Measurements from ENCODE around the gene PDCD1. TPM values are rescaled to one million over a fixed set of nuclear protein-coding genes. Genes with fewer than 3 reads are reported as not detected.
"Not testable (repeated sequence)": the region's sequence is repeated elsewhere in the genome, so short reads cannot be mapped to it uniquely, and the experiment has no call there.

Gene PDCD1
- total RNA-seq, 8 experiments from 2014 or later = 0.11 to 0.49 (median 0.19) TPM; not detected in 1

- H3K4me3 ChIP-seq; H3K27ac ChIP-seq; in situ Hi-C loops (cut with MboI; ENCODE audit: low pct_unique_long_range_greater_than_20kb in 2 of 9, low sequenced_read_pairs in 9 of 9, unreplicated experiment in 9 of 9); H3K4me1 ChIP-seq (replicated peaks in 1 of 2): not testable (repeated sequence)
- ATAC-seq (replicated peaks in 6 of 8) = peak in 7 of 8 experiments; percentile 58 to 97 (median 65)
- WGBS, 10 experiments = 0 to 100% (median 84%) methylated on average over 1 to 12 of the region's 28 CpGs; no CpG with 5 or more reads in 1 of the 10 experiments
Measured at GRCh38 chr2:241833756-241834526, 24.8 kb downstream of the PDCD1 start.

GRCh38 chr2:241833101-241833663 lies 25.5 kb downstream of the PDCD1 start:
- in situ Hi-C loops (cut with MboI; ENCODE audit: low pct_unique_long_range_greater_than_20kb in 2 of 9, low sequenced_read_pairs in 9 of 9, unreplicated experiment in 9 of 9) = no loop called here
- no peak overlapping the region for H3K27ac ChIP-seq
- WGBS, 10 experiments = 4 to 100% (median 60%) methylated on average over 1 to 13 of the region's 13 CpGs
- ATAC-seq (replicated peaks in 6 of 8) = peak; percentile 32 to 77 (median 62)
- H3K4me1 ChIP-seq (replicated peaks in 1 of 2) = peaks cover 6 to 9% of the 10 kb centered on the region in 2 donors
- H3K4me3 ChIP-seq = no peak overlapping the region

- in situ Hi-C loops (cut with MboI; ENCODE audit: low pct_unique_long_range_greater_than_20kb in 2 of 9, low sequenced_read_pairs in 9 of 9, unreplicated experiment in 9 of 9) = no loop called here
- no peak overlapping the region for H3K4me3 ChIP-seq
- ATAC-seq (replicated peaks in 6 of 8) = no peak
- no peak overlapping the region for H3K27ac ChIP-seq
- WGBS, 10 experiments = 0 to 100% (median 75%) methylated on average over 1 to 2 of the region's 2 CpGs; no CpG with 5 or more reads in 1 of the 10 experiments
- H3K4me1 ChIP-seq (replicated peaks in 1 of 2) = no peaks in the 10 kb centered on the region
Measured at GRCh38 chr2:241827394-241827793, 31.3 kb downstream of the PDCD1 start.

GRCh38 chr2:241823531-241824437 lies 34.9 kb downstream of the PDCD1 start:
- H3K4me3 ChIP-seq; H3K4me1 ChIP-seq (replicated peaks in 1 of 2); H3K27ac ChIP-seq; in situ Hi-C loops (cut with MboI; ENCODE audit: low pct_unique_long_range_greater_than_20kb in 2 of 9, low sequenced_read_pairs in 9 of 9, unreplicated experiment in 9 of 9); ATAC-seq (replicated peaks in 6 of 8): not testable (repeated sequence)
- 44 to 88% (median 81%) methylated on average over 1 to 29 of the region's 45 CpGs for WGBS, 10 experiments

- in situ Hi-C loops (cut with MboI; ENCODE audit: low pct_unique_long_range_greater_than_20kb in 2 of 9, low sequenced_read_pairs in 9 of 9, unreplicated experiment in 9 of 9) = no loop called here
- 20 to 95% (median 54%) methylated on average over 1 to 5 of the region's 14 CpGs; no CpG with 5 or more reads in 4 of the 10 experiments for WGBS, 10 experiments
- no peak overlapping the region for H3K4me3 ChIP-seq
- H3K4me1 ChIP-seq (replicated peaks in 1 of 2) = no peaks in the 10 kb centered on the region
- ATAC-seq (replicated peaks in 6 of 8) = no peak
- no peak overlapping the region for H3K27ac ChIP-seq
Measured at GRCh38 chr2:241822264-241822623, 36.5 kb downstream of the PDCD1 start.

- WGBS, 10 experiments = 60 to 100% (median 89%) methylated on average over 1 to 8 of the region's 28 CpGs; no CpG with 5 or more reads in 5 of the 10 experiments
- no peak for ATAC-seq (replicated peaks in 6 of 8)
- Histone ChIP-seq H3K27ac (no peak overlapping the region), H3K4me3 (no peak overlapping the region), H3K4me1 (replicated peaks in 1 of 2) (no peaks in the 10 kb centered on the region)
- in situ Hi-C loops (cut with MboI; ENCODE audit: low pct_unique_long_range_greater_than_20kb in 2 of 9, low sequenced_read_pairs in 9 of 9, unreplicated experiment in 9 of 9) = no loop called here
Measured at GRCh38 chr2:241821460-241822263, 37.0 kb downstream of the PDCD1 start.

- WGBS, 10 experiments = 73 to 84% methylated on average over 3 to 6 of the region's 31 CpGs; no CpG with 5 or more reads in 8 of the 10 experiments
- Histone ChIP-seq H3K4me3 (no peak overlapping the region), H3K4me1 (replicated peaks in 1 of 2) (no peaks in the 10 kb centered on the region), H3K27ac (no peak overlapping the region)
- in situ Hi-C loops (cut with MboI; ENCODE audit: low pct_unique_long_range_greater_than_20kb in 2 of 9, low sequenced_read_pairs in 9 of 9, unreplicated experiment in 9 of 9) = no loop called here
- ATAC-seq (replicated peaks in 6 of 8) = peak in 3 of 8 experiments; percentile 11 to 27 (median 12)
Measured at GRCh38 chr2:241820625-241821384, 37.9 kb downstream of the PDCD1 start.

- ATAC-seq (replicated peaks in 6 of 8) = peak in 1 of 8 experiments; percentile 41
- H3K4me3 ChIP-seq; H3K27ac ChIP-seq; H3K4me1 ChIP-seq (replicated peaks in 1 of 2); in situ Hi-C loops (cut with MboI; ENCODE audit: low pct_unique_long_range_greater_than_20kb in 2 of 9, low sequenced_read_pairs in 9 of 9, unreplicated experiment in 9 of 9): not testable (repeated sequence)
- 83 to 90% (median 85%) methylated on average over 2 to 5 of the region's 27 CpGs; no CpG with 5 or more reads in 6 of the 10 experiments for WGBS, 10 experiments
Measured at GRCh38 chr2:241819947-241820624, 38.6 kb downstream of the PDCD1 start.

GRCh38 chr2:241818943-241819270 lies 39.8 kb downstream of the PDCD1 start:
- 51 to 73% methylated on average over 3 to 6 of the region's 10 CpGs; no CpG with 5 or more reads in 8 of the 10 experiments for WGBS, 10 experiments
- no peaks in the 10 kb centered on the region for H3K4me1 ChIP-seq (replicated peaks in 1 of 2)
- no peak for ATAC-seq (replicated peaks in 6 of 8)
- in situ Hi-C loops (cut with MboI; ENCODE audit: low pct_unique_long_range_greater_than_20kb in 2 of 9, low sequenced_read_pairs in 9 of 9, unreplicated experiment in 9 of 9) = no loop called here
- no peak overlapping the region for H3K4me3 ChIP-seq
- no peak overlapping the region for H3K27ac ChIP-seq

GRCh38 chr2:241818229-241818942 lies 40.3 kb downstream of the PDCD1 start:
- in situ Hi-C loops (cut with MboI; ENCODE audit: low pct_unique_long_range_greater_than_20kb in 2 of 9, low sequenced_read_pairs in 9 of 9, unreplicated experiment in 9 of 9) = no loop called here
- WGBS, 10 experiments = 60% methylated on average over 1 of the region's 25 CpGs; no CpG with 5 or more reads in 9 of the 10 experiments
- no peak for ATAC-seq (replicated peaks in 6 of 8)
- Histone ChIP-seq H3K4me1 (replicated peaks in 1 of 2) (no peaks in the 10 kb centered on the region), H3K4me3 (no peak overlapping the region), H3K27ac (no peak overlapping the region)

GRCh38 chr2:241817821-241818215 lies 40.9 kb downstream of the PDCD1 start:
- H3K4me1 ChIP-seq (replicated peaks in 1 of 2); H3K27ac ChIP-seq; ATAC-seq (replicated peaks in 6 of 8); H3K4me3 ChIP-seq; in situ Hi-C loops (cut with MboI; ENCODE audit: low pct_unique_long_range_greater_than_20kb in 2 of 9, low sequenced_read_pairs in 9 of 9, unreplicated experiment in 9 of 9): not testable (repeated sequence)
- WGBS, 10 experiments = 50 to 100% (median 90%) methylated on average over 1 to 9 of the region's 10 CpGs; no CpG with 5 or more reads in 2 of the 10 experiments
